ENCODE data around the gene SYCP2.
"Not testable (repeated sequence)": the region's sequence is repeated elsewhere in the genome, so short reads cannot be mapped to it uniquely, and the experiment has no call there.

Gene SYCP2, protein sequence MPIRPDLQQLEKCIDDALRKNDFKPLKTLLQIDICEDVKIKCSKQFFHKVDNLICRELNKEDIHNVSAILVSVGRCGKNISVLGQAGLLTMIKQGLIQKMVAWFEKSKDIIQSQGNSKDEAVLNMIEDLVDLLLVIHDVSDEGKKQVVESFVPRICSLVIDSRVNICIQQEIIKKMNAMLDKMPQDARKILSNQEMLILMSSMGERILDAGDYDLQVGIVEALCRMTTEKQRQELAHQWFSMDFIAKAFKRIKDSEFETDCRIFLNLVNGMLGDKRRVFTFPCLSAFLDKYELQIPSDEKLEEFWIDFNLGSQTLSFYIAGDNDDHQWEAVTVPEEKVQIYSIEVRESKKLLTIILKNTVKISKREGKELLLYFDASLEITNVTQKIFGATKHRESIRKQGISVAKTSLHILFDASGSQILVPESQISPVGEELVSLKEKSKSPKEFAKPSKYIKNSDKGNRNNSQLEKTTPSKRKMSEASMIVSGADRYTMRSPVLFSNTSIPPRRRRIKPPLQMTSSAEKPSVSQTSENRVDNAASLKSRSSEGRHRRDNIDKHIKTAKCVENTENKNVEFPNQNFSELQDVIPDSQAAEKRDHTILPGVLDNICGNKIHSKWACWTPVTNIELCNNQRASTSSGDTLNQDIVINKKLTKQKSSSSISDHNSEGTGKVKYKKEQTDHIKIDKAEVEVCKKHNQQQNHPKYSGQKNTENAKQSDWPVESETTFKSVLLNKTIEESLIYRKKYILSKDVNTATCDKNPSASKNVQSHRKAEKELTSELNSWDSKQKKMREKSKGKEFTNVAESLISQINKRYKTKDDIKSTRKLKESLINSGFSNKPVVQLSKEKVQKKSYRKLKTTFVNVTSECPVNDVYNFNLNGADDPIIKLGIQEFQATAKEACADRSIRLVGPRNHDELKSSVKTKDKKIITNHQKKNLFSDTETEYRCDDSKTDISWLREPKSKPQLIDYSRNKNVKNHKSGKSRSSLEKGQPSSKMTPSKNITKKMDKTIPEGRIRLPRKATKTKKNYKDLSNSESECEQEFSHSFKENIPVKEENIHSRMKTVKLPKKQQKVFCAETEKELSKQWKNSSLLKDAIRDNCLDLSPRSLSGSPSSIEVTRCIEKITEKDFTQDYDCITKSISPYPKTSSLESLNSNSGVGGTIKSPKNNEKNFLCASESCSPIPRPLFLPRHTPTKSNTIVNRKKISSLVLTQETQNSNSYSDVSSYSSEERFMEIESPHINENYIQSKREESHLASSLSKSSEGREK (N-terminal part only)

DNA sequence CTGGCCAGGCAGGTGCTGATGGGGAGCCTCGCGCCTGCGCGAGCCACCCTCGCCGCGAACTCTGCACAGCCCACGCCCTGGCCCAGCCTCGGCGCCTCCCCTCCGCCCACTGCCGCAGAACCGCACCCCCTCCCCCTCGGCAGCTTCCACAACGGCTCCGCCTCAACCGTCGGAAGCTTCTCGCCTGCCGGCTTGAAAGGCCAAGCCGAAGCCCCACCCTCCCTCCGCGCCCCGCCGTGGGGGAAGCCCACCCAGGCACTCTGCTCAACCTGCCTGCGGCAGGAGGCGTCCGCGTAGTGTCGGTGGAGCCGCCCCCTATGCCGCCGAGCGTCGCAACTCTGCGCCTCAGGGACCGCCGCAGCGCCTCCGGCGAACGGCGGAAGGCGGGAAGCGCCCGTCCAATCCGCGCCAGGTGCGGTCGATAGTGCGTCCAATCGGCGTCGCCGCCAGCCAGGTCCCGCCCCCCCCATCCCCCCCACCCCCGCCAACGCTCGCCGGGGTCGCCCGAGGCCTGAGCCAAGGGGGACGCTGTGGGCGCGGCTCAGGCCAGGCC lies at the start of gene SYCP2:
Gene SYCP2, minus strand, starts transcription at position 342 of the 553 bp plus-strand sequence. CDS start 11,224 bp downstream, outside the sequence.
- no peak for DNase-seq

DNA sequence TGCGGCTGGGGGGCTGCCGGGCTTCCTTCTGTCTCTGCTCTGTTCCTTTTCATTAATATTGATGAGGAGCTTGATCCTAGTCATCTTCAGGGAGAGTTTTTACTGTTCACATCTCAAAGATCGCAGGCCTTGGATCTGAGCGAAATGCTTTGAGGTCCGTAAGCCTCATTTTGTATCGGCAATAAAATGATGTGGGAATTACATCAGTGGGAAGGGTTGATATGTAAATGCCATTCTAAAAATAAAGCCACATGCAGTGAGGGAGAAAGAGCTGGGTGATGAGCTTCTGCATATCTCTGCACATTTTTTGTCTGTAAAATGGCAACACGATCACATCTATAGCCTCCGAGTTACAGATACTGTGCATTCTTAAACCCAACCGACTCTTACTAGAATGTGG lies 49.6 kb upstream of the SYCP2 start:
- no peak for DNase-seq

DNA sequence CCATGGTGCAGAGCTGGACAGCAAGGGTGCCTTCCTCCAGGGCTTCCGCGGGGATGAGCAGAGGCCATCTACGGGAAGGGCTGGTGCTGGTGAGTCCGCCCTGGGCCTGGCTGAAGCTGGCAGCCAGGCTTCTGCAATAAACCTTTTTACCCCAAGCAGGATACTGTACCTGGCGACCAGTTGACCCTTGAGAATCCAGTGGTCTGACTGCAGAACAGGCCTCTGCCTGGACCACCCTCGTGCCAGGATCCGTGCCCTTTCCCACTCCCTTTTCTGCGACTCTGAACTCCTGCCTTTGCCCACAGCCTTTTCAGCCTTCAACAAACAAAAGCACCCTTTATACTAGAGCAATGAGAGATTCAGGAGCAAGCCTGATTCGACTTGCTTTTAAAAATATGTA lies 43.6 kb upstream of the SYCP2 start:
- DNase-seq: no peak

DNA sequence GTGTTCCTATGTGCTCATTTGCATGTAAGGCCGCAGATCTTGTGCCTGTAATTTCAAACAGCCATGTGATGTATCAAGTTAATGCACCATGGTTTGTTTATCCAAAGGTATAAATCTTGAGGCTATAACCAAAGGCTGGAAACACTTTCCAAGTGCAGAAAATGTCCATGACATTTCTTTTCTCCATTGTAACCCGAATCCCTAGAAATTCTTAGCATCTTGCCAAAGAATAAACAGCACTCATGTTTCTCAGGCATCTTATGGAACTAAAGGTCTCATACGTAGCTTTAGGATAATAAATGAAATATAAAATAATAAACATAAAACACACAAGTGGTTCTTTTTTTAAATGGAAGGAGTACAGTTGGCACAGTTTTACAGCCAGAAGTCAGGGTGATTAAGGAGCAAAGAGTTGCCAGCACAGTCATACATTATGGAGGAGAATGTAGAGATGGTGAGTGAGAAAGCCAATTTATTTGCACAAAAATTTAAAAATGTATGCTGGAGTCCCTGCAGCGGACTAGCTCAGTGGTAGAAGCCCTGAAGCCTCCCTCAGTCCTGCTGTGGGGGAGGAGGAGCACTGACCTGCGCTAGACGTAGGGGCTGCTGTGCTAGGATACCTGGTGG lies 42.8 kb upstream of the SYCP2 start:
- DNase-seq: no peak

DNA sequence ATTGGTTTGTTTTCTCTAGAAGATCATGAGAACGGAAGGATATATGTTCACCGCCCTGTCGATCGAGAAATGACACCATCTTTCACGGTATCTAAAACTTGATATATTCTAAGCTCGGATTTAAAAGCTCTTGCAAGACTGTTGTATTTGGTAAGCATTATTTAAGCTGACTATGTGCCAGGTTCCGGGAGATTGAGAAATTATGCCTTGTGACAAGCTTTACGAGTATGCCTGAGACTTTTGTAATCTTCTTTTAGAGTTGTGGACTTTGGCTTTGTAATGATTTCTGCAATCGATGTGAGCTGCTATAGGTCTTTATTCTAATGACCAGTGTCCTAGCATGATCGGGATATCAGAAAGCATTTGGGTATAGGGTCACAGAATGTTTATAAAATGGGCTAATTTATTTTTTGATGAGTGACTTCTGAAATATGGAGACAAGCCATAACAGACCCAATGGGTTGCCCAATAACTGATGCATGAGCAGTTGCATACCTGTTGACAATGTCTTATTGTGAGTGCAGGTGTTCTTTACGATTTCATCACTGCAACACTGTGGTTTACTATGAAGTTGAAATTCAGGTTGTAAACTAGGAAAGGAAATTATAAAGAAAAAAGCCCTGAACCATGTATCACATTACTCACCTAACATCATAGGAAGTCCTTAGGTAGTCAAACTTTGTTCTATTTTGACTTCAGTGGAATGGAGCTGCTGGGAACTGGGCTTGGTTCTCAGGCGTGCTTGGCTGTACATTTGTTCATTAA lies 38.8 kb upstream of the SYCP2 start:
- DNase-seq: no peak

DNA sequence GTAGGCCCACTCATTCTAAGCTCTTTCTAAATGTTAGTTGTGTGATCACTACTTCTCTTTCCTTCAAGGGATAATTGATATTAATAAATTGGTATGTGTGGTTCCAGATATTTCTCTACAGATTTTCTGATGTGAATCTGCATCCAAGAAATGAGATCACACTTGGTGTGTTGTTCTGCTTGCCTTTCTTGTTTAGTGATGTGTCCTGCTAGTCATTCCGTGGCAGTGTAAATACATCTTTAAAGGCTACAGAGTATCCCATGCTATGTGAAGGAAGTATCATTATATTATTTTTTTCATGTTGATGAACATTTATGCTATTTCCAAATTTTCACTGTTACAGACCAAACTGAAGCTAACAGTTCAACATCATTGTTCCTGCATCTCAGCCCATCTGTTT lies 38.0 kb upstream of the SYCP2 start:
- DNase-seq: no peak

DNA sequence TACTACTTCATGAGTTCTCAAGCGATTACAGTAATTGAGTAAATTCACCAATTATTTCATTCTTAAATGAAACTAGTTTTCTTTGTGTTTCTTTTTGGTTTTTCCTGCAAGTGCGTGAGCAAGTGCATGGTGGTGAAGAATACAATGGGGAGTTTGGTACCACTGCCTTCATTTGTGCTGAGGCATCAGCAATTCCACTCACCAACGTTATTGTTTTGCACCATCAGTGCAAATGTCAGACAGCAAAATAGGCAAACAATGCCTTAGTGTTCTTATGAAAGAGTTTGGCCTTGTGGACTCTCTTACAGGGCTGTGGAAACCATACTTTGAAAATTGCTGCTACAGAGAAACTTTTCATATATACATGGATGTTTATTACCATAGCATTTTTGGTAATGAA lies 33.0 kb upstream of the SYCP2 start:
- DNase-seq: no peak

DNA sequence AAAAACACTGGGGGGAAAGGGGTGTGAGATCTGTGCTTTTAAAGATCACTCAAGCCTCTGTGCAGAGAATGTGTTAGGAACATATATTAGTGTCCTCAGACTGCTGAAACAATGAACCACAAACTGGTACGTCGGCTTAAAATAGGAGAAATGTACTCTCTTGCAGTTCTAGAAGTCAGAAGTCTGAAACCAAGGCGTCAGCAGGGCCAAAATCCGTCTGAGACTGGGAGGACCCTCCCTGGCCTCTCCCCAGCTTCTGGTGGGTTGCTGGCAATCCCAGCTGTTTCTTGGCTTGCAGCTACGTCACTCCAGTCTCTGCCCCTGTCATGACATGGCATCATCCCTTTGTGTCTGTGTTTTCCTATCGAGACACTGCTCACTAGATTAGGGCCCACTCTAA lies 28.7 kb upstream of the SYCP2 start:
- DNase-seq: no peak

DNA sequence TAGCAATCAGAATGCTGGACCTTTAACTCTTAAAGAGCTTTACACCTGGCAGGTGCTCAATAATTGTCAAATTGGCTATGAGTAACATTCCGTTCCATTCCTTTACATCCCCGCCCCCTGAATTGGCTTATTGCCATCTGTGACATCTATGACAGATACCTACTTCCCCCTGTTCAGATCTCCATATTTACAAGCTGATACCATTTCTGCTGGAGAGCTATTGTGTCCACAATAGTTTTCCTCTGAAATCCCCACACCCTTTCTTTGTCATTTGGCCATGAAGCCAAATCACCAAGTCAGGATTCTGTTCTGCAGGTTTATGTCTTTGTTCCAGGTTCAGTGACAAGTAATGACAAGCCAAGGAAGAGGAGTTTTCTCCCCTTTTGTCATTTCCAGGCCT lies 28.0 kb upstream of the SYCP2 start:
- DNase-seq: no peak

DNA sequence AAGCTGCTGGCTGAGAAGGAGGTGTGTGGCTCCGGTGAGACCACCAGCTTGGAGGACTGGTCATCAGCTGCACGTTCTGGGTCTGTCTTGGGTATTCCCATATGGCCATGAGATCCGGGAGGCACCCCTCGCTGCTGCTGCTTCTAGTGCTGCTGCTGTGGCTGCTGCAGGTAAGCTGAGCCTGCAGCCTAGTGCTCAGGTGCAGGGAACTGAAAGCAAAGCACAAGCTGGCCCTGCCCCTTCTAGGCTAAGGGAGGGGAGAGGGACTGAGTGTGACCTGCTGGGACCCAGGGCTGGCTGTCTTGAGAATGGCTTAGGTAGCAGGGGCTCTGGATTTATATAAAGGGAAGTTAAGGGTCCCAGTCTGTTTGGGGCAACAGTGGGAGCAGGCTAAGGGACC lies 25.2 kb upstream of the SYCP2 start:
- DNase-seq: peak; percentile 60

DNA sequence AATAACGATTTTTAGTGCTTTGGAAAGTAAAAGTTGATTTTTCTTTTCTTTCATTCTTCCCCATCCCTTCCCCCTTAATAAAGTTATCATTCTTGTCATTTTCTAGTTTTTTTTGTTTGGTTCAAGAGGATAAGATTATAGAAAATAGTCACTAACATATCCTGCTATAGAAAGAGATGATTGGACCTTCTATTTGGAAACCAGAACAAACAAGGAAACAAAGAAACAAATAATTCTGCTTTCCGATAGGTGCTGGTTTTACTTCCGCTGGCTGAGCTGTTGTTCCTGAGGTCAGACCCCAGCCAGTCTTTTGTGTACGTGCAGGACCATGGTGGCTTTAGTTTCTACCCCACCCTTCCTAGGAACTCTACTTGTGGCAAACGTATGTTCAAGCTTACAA lies 24.7 kb upstream of the SYCP2 start, which contains the start of gene CDH26:
Gene CDH26, plus strand, starts transcription at position 301 of the 400 bp plus-strand sequence. CDS start 304 bp downstream, outside the sequence.
- peak; percentile 8 for DNase-seq

DNA sequence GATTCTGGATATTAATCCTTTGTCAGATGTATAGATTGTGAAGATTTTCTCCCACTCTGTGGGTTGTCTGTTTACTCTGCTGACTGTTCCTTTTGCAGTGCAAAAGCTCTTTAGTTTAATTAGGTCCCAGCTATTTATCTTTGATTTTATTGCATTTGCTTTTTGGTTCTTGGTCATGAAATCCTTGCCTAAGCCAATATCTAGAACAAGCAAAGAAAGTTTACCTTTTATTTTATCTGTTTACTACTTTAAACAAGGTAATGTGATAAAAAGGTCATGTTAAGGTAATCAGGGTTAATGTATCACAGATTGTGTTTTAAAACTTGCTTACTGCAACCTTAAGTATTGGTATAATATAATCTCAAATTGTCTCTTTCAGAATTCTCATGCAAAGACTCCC lies 24.1 kb upstream of the SYCP2 start:
- DNase-seq: not testable (repeated sequence)

DNA sequence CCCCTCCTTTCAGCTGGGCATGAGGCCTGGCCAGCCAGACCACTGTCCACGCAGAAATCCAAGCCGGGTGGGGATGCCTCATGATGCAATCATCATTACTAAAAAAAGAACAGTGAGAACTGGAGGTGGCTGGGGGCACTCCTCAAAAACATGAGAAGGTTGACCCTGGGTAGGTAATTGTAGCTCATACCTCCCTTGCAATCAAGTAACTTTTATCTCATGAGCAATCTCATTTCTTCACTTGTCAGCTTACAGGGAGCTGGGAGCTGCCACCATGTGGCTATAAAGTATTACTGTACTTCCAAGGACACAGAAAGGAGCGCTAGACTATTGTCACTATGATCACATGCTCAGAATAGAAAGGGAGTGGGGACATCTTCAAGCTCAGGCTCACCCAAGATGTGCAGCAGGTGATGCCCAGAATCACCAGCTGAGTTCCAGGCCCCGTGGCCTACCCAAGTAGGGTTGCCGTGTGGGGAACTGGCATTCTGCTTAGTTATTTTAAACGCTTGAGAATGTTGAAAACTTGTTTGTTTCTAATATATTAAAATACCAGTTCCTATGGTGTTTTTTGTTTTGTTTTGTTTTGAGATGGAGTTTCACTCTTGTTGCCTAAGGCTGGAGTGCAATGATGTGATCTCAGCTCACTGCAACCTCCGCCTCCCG lies 21.8 kb upstream of the SYCP2 start:
- DNase-seq: peak; percentile 32

DNA sequence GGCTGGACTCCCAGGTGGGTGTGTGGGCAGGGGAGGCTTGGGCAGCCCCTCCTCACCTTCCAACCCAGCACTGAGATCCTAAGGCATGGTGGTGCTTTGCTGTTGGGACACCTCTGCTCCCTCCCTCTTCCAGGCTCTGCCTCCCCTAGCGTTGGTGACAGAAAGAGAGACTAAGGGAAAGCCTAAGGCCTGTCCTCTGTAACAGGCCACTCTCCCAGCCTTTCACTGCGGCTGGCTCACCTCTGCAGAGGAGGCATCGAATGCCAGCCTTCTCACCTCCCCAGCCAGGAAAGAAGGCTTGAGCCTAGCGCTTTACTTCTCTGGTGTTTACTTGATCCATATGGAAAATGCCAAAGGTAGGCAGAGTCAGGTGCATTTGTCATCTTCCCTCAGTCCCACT lies 21.3 kb upstream of the SYCP2 start:
- DNase-seq: no peak

DNA sequence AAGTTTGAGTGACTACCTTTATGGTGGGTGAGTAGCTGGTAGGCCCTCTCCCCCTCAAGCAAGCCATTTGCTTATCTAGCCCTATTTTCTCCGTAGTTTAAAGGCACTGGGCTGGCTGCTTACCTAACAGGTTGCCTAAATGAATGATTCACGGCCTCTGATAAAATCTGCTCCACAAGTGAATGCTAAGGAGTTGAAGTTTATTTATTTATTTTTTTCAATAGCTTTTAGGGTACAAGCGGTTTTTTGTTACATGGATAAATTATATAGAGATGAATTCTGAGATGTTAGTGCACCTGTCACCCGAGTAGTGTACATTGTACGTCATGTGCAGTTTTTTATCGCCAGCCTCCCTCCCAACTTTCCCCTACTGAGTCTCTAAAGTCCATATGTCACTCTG lies 16.5 kb upstream of the SYCP2 start:
- DNase-seq: no peak

DNA sequence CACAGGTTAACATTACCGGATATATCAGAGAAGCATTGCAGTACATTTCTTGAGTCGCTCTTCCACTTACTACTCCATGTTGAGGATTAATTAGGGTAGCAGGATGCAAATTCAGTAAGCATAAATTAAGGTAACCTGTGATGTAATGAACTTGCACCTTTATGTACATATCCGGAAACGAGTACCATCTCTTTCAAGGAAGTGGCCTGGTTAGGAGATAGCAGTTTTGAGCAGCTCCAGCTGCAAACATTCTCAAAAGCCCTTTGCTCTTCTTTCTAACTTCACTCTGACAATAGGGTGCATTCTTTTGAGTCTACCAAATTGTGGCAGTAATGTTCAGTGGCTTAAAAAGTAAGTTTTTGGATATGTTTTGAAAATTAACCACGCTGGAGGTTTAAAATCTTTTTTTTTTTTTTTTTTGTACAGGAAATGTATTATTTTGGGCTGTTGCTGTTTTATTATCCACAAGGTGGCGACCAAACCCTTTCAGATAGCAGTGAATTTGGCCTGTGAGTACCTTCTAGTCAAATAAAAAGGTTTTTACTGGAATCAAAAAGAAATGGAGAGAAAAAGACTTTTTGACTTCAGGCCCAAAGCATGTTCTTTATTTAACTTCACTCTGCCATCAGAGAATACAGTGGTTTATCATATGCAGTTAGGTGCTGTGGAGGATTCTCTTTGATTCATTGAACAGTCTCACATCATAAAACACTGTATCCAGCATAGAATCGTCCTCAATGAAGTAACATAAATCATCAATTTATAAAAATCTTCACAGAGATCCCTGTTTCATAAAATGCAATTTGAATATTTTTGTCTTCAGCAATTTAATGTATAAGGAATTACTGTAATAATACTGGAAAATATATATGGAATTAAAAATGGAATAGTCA lies 15.6 kb upstream of the SYCP2 start:
- DNase-seq: peak; percentile 37

DNA sequence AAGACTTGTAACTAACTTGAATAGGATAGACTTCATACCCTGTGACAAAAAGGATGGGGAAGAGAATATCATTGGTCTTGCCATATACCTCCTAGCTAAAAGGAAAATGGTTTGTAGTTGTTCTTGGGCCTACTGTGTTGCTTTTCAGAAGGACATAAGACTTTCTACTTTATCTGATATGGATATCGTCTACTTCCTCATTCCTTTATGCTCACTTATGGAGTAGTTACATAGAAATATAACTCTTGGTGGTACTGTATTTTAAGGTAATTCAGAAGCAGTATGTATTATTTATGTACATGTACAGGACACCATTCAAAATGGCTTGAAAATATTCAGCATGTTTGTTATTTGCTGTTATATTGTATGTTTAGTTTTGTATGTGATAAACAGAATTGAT lies 14.8 kb upstream of the SYCP2 start:
- DNase-seq: no peak

DNA sequence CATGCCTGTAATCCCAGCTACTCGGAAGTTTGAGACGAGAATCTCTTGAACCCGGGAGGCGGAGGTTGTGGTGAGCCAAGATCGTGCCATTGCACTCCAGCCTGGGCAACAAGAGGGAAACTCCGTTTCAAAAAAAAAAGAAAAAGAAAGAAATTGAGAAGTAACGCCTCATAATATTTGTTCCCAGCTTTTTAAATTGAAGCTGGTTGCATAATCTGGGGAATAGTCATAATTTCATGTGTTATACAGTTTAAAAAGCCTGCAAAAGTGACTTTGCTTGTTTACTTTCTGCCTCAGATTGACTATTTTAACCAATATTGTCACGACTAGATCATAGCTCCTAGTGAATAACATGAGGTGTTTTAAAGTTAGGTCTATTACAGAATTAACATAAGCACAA lies 13.9 kb upstream of the SYCP2 start:
- DNase-seq: no peak

DNA sequence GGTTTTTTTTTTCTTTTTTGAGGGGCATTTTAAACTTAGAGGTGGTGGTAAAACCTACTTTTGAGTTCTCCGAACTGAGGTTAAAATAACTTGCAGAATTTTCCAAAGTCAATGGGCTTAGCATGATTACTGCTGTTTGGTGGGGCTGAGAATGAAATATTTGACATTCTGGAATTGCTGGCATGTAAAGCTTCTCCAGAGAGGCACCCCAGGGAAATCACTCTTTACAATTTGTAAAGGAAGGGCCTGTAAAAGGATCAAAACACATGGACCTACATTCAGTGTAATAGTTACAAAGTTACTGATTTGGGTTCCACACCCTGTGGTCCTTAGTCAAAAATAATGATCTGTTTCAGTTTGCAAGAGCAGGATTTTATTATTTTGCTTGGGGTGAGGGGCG lies 12.3 kb upstream of the SYCP2 start:
- no peak for DNase-seq

DNA sequence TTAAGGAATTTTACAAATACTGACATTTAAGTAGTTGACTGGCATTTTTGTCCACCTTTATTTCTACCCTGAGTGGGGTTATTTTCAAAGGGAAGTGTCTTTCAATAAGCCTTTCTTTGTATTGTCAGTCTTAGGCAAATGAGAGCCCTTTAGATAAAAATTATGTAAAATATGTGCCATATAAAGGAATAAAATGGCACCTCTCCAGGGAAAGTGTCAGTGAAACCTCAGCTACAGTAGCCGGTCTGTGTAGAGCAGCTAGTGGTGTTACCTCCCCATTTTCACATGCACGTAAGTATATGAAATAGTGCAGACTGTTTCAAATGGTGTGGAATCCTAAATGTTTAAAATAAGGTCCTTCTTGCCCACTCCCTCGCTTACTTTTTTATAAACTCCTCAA lies 11.7 kb upstream of the SYCP2 start:
- DNase-seq: no peak

All from DMS153 (cell line).